ENCODE results near the gene TSC1.

TSC1 gene

DNA sequence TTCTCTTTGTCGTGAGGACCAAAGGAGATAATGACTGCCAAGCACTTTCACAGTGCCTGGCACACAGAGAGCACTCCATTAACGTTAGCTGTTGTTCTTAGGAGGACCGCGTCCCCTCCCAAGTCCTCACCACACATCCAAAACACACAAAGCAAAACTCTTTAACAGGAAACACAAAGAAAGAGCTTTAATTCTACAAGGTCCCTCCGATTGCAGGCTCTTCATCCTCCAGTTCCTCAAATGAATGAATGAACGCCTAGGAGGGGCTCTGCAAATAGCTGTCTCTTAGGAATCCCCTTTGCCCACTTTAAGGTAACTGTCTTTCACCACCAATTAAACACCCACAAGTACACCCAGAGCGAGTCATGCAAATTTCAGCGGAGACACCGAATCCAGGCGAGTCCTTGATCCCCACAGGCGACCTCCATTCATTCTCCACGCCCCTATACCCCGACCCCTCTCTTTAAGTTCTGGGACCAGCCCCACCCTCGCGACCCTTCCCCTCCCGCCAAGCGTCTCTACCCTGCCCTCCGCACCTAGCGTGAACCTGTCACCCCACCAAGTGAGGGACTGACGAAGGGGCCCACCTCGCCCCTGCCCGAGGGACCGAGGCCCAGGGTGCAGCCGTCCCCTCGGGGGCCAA, 644 bp downstream of the TSC1 start:
- no peak for DNase-seq (ENCODE audit: low spot score)
- in situ Hi-C loops (cut with MboI; ENCODE audit: low sequenced_read_pairs, unreplicated experiment), result no loop called here
- TF ChIP-seq CTCF (IDR thresholded peaks at IDR 0.05; ENCODE audit: borderline replicate concordance, control extremely low read depth, extremely low read depth, insufficient read depth, missing control alignments), result no peak

DNA sequence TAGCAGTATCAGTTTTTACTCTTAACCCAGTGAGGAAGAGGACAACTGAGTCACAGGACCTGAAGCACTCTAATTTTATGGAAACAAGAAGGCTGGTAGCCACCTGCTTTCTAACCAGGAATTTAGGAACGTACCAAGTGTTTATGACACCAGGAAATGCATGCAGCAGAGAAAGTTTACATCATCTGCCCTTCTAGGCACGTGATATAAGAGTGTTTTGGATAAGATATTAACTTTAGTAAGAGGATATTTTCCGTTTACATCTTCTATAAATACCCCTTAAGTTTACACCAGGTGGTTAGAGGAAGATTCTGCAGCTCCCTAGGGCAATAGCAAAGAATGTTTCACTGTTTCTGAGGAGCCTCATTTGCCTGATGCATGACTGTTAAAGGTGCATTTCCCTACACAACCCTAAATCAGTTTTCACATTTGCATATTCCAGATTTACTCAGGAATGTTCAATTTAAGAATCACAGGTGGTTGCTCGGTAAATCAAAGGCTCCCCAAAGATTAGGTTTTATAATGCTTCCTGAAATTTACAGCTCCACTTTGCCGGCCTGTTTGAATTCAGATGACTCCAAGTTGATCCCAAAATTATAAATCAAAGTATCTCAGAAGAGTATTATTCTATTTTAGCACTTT, 1.8 kb downstream of the TSC1 start:
- in situ Hi-C loops (cut with MboI; ENCODE audit: low sequenced_read_pairs, unreplicated experiment), result no loop called here
- no peak for DNase-seq (ENCODE audit: low spot score)
- TF ChIP-seq CTCF (IDR thresholded peaks at IDR 0.05; ENCODE audit: borderline replicate concordance, control extremely low read depth, extremely low read depth, insufficient read depth, missing control alignments), result no peak

DNA sequence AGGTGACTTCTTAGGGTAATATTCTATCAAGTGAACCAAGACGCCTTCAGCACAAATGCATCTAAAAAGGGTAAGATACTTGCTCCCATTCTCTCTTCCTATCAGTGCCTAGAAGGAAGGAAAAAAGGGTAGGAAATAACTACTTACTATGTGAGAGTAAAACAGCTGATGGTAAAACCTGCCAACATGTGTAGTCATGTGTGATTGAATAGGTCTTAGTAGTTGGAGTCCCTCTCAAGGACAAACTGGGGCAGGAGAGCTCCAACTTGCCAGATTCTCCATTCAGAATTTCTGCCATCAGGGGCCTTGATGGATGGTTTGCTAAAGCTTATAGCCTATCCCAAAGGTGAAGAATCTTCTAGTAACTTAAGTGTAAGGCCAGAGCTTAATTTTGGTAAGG, 5.2 kb downstream of the TSC1 start:
- in situ Hi-C loops (cut with MboI; ENCODE audit: low sequenced_read_pairs, unreplicated experiment), result no loop called here
- DNase-seq (ENCODE audit: low spot score), result no peak

DNA sequence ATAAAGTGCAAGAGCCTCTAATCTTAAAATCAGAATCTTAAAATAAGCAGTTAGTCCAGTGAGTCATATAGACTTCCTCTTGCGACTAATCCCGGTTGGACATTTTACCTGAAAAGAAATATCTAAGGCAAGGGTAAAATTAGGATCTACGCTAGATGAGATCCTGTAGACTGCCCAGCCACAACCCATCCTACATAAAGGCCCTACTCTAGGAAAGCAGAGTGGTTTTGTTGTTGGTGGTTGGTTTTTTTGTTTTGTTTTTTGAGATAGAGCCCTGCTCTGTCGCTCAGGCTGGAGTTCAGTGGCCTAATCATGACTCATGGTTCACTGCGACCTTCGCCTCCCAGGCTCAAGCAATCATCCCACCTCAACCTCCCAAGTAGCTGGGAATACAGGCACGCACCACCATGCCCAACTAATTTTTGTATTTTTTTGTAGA, 6.9 kb downstream of the TSC1 start:
- TF ChIP-seq CTCF (IDR thresholded peaks at IDR 0.05; ENCODE audit: borderline replicate concordance, control extremely low read depth, extremely low read depth, insufficient read depth, missing control alignments), result no peak
- DNase-seq (ENCODE audit: low spot score), result no peak
- in situ Hi-C loops (cut with MboI; ENCODE audit: low sequenced_read_pairs, unreplicated experiment), result no loop called here

More for the DNA sequence above, 5.2 kb downstream of the TSC1 start:
- TF ChIP-seq CTCF (IDR thresholded peaks at IDR 0.05; ENCODE audit: borderline replicate concordance, control extremely low read depth, extremely low read depth, insufficient read depth, missing control alignments), result no peak

GRCh38 chr9:132935026-132935425, 9.4 kb downstream of the TSC1 start:
- no peak for TF ChIP-seq CTCF (IDR thresholded peaks at IDR 0.05; ENCODE audit: borderline replicate concordance, control extremely low read depth, extremely low read depth, insufficient read depth, missing control alignments)
- in situ Hi-C loops (cut with MboI; ENCODE audit: low sequenced_read_pairs, unreplicated experiment), result no loop called here
- DNase-seq (ENCODE audit: low spot score), result no peak

DNA sequence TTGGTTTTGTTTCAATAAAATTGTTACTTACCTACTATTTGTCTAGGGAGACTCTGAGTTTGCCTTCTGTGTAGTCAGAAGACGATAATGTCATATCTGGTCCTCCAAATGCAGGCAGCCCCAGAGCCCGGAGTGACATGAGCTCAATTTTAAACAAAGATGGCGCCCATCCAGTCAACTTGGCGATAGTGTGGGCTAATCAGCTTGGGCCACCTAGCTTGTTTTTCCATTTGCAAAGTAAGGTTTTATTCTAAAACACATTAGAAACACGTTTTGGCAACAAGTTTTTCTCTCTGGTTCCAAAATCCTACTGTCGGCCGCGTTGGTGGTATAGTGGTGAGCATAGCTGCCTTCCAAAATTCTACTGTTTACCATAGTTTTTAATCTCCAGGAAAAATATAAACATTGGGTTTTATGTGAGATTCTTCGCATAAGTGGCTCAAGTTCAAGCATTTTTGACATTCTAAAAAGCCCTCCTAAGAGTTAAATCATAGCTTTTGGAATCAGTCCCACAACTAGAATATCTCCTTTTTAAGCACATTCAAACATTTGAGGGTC, 13.2 kb downstream of the TSC1 start:
- TF ChIP-seq CTCF (IDR thresholded peaks at IDR 0.05; ENCODE audit: borderline replicate concordance, control extremely low read depth, extremely low read depth, insufficient read depth, missing control alignments), result no peak
- in situ Hi-C loops (cut with MboI; ENCODE audit: low sequenced_read_pairs, unreplicated experiment), result no loop called here
- DNase-seq (ENCODE audit: low spot score), result no peak
